Measurements from ENCODE around the gene PLEKHM2.

DNA sequence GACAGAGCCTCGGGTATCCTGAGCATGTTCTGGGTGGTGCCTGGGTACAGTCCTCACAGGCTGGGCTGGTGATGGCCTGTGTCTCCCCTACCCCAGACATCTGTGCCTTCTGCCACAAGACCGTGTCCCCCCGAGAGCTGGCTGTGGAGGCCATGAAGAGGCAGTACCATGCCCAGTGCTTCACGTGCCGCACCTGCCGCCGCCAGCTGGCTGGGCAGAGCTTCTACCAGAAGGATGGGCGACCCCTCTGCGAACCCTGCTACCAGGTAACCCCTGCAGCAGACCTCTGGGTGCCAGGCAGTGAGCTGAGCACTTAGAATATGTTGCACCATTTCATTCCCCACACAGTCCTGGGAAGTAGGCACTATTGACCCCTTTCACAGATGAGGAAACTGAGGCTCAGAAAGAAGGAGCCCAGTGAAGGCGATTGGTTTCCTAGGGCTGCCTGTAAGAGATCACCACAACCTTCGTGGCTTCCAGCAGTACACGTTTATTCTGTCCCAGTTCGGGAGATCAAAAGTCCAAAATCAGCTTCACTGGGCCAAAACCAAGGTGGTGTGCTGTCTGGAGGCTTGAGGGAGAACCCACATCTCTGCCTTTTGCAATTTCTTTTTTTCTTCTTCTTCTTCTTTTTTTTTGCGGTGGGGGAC is 86.3 kb downstream of the PLEKHM2 start:
- TF ChIP-seq POLR2A (IDR thresholded peaks at IDR 0.05; ENCODE audit: low read depth, low read length) (no peak), POLR2AphosphoS5 (IDR thresholded peaks at IDR 0.05; ENCODE audit: low read depth, low read length) (no peak), TAF1 (IDR thresholded peaks at IDR 0.05; ENCODE audit: borderline replicate concordance, low read depth, low read length) (no peak)

All from GM12892 (cell line).